Natural killer cell treated with Interleukin-12 subunit alpha and Interleukin-12 subunit beta and Interleukin-15 and Interleukin-18, amount 100 ng/mL, for 72 hours (primary cell): ENCODE results near the gene ZC3H15. TPM values are rescaled to one million over a fixed set of nuclear protein-coding genes. Genes with fewer than 3 reads are reported as not detected.
"Not testable (repeated sequence)": the region's sequence is repeated elsewhere in the genome, so short reads cannot be mapped to it uniquely, and the experiment has no call there.

ENCODE experiments used
- ATAC-seq, 2 donors: fragments of 150-1000 bp; cut with Tn5 transposase in 1 of 2; sonication (Bioruptor Pico), chemical (Tn5 transposase) in 1 of 2; 2 replicates each; pipeline ENCODE4 v1.10.0; 2021
- DNase-seq: peaks from one replicate; pipeline ENCODE4 v3.0.0; 2022; ENCODE audit warnings: low spot score
- H3K27ac Mint-ChIP-seq, 2 donors: 1 replicate in 1 of 2; 2 replicates in 1 of 2; pipeline ENCODE4 v1.8.0; 2022; ENCODE audit warnings: mixed read lengths in 2 of 2, mild to moderate bottlenecking in 1 of 2, moderate library complexity in 1 of 2
- H3K27me3 Mint-ChIP-seq, 2 donors: 1 replicate in 1 of 2; 2 replicates in 1 of 2; pipeline ENCODE4 v1.8.0; 2022; ENCODE audit warnings: mixed read lengths in 2 of 2
- H3K36me3 Mint-ChIP-seq: one replicate; pipeline ENCODE4 v1.8.0; 2022; ENCODE audit warnings: mixed read lengths
- H3K4me1 Mint-ChIP-seq, 2 donors: 1 replicate in 1 of 2; 2 replicates in 1 of 2; pipeline ENCODE4 v1.8.0; 2022; ENCODE audit warnings: low read depth in 2 of 2, mixed read lengths in 2 of 2, mild to moderate bottlenecking in 1 of 2
- H3K4me3 Mint-ChIP-seq: one replicate; pipeline ENCODE4 v1.8.0; 2022; ENCODE audit warnings: mixed read lengths
- H3K9me3 Mint-ChIP-seq: 2 replicates; pipeline ENCODE4 v1.8.0; 2022; ENCODE audit warnings: mixed read lengths
- total RNA-seq, 2 donors: library from RNA; stranded (reverse); gene quantifications; one replicate each; pipeline ENCODE4 v1.2.3, GENCODE V29; 2022

Gene ZC3H15
- total RNA-seq, 2 donors from 2014 or later = 79.4 to 83.0 TPM

DNA sequence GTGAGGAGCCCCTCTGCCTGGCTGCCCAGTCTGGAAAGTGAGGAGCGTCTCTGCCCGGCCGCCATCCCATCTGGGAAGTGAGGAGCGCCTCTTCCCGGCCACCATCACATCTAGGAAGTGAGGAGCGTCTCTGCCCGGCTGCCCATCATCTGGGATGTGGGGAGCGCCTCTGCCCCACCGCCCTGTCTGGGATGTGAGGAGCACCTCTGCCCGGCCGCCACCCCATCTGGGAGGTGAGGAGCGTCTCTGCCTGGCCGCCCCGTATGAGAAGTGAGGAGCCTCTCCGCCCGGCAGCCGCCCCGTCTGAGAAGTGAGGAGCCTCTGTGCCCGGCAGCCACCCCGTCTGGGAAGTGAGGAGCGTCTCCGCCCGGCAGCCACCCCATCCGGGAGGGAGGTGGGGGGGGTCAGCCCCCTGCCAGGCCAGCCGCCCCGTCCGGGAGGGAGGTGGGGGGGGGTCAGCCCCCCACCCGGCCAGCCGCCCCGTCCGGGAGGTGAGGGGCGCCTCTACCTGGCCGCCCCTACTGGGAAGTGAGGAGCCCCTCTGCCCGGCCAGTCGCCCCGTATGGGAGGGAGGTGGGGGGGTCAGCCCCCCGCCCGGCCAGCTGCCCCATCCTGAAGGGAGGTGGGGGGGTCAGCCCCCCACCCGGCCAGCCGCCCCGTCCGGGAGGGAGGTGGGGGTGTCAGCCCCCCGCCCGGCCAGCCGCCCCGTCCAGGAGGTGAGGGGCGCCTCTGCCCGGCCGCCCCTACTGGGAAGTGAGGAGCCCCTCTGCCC lies 13.2 kb upstream of the ZC3H15 start:
- not testable (repeated sequence) for H3K36me3 Mint-ChIP-seq, H3K9me3 Mint-ChIP-seq, H3K4me1 Mint-ChIP-seq, H3K27me3 Mint-ChIP-seq, ATAC-seq, H3K4me3 Mint-ChIP-seq, DNase-seq, H3K27ac Mint-ChIP-seq

DNA sequence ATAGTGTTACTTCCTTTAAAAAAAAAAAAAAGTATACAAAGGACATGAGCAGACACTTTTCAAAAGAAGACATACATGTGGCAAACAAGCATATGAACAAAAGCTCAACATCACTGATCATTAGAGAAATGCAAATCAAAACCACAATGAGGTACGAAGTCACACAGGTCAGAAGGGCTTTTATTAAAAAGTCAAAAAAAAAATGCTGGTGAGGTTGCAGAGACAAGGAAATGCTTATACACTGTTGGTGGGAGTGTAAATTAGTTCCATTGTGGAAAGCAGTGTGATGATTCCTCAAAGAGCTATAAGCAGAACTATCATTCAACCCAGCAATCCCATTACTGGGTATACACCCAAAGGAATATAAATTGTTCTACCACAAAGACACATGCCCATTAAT lies 11.8 kb upstream of the ZC3H15 start:
- H3K4me3 Mint-ChIP-seq, ATAC-seq, H3K4me1 Mint-ChIP-seq, H3K27ac Mint-ChIP-seq, H3K36me3 Mint-ChIP-seq, H3K9me3 Mint-ChIP-seq, DNase-seq, H3K27me3 Mint-ChIP-seq: not testable (repeated sequence)

DNA sequence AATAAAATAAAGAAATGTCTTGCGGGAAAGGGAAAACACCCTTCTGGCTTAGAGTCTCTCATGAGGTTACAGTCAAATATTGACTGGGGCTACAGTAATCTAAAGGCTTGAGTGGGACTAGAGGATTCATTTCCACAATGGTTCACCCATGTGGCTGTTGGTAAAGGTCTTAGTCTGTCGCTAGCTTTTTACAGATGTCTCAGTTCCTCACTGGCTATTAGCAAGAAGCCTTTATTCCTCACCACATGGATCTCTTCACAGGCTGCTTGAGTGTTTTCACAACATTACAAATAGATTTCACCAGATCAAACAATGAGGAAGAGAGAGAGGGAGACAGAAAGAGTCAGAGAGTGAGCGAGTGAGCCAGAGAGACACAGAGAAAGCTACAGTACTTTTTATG lies 8.3 kb upstream of the ZC3H15 start:
- Mint-ChIP-seq H3K9me3 (no peaks in the 10 kb centered on the region), H3K36me3 (no peaks in the 10 kb centered on the region), H3K4me3 (no peak overlapping the region), H3K4me1 (no peaks in the 10 kb centered on the region), H3K27me3 (no peaks in the 10 kb centered on the region), H3K27ac (no peak overlapping the region)
- DNase-seq = no peak
- no peak for ATAC-seq

DNA sequence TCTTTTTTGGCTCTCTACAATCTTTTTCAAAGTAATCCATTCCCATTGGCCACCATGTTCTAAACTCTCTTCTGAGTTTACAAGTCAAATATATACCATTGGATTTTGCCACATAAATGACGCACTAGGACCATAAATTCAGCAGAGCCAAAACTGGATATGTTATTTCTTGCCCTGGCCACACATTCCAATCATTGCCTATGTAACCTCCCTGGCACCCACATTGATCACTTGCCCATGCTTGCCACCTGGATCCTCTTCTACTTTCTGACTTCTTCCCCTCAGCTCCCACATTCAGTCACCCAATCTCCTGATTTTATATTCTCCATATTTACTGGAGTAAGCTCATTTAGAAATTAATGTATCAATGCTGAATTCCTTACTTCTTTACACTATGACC lies 5.1 kb upstream of the ZC3H15 start:
- DNase-seq = no peak
- H3K27me3 Mint-ChIP-seq = no peaks in the 10 kb centered on the region
- no peaks in the 10 kb centered on the region for H3K9me3 Mint-ChIP-seq
- no peak for ATAC-seq
- no peaks in the 10 kb centered on the region for H3K36me3 Mint-ChIP-seq
- H3K27ac Mint-ChIP-seq = no peak overlapping the region
- H3K4me3 Mint-ChIP-seq = no peak overlapping the region
- peaks cover 8 to 16% of the 10 kb centered on the region in 2 donors for H3K4me1 Mint-ChIP-seq

DNA sequence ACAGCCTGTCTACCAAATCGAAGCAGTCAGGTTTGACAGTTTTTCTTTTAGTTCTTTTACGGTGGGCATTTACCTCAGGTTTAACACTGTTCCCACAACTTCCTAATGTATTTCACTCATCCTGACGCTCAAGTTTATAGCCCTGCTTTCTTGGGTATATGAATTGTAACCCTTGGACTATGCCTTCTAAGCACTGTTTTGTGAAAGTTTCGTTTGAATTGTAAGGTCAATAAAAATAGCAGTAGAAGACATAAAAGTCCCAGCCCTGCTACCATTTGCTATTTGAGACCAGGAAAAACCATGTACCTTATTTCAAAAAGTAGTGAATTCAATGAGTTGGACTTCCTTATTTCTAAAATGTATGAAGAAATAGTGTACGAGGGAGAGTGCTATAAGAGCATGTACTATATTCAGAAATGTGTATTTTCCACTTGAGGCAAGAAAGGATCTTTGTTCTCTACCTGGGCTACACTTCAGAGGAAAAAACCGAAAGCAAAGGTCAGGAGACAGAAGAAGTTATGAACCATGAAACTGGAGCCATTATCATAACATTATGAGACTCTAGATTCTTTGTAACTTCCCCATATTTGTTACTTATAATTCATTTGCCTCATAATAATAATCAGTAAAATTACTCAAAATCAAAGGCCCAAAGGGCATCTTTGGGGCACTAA lies 1.9 kb upstream of the ZC3H15 start:
- H3K9me3 Mint-ChIP-seq = no peaks in the 10 kb centered on the region
- peak overlapping the region; percentile 97 to 99 for H3K27ac Mint-ChIP-seq

DNA sequence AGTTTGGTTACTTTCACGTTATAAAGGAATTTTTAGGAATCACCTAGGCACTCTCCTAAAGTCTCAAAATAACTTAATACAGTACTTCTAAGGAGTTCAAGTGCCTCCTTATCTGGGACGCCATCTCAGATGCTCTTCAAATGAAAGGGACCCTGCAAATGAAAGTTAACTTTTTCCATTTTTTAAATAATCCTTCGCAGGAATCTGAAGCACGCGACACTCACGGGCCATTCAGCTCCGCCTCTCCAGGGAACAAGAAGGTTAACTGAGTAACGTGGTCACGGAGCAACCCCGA lies 537 bp upstream of the ZC3H15 start:
- ATAC-seq (no peak), DNase-seq (no peak)
- peaks cover 32 to 47% of the 10 kb centered on the region in 2 donors for H3K4me1 Mint-ChIP-seq
- H3K27me3 Mint-ChIP-seq = no peaks in the 10 kb centered on the region
- H3K27ac Mint-ChIP-seq = peak overlapping the region; percentile 97 to 99
- peak overlapping the region; percentile 98 for H3K4me3 Mint-ChIP-seq
- peaks cover 5% of the 10 kb centered on the region for H3K36me3 Mint-ChIP-seq
- H3K9me3 Mint-ChIP-seq = no peaks in the 10 kb centered on the region

More for the DNA sequence above, 1.9 kb upstream of the ZC3H15 start:
- Mint-ChIP-seq H3K36me3 (peaks cover 5% of the 10 kb centered on the region), H3K4me3 (peak overlapping the region; percentile 98), H3K4me1 (peaks cover 27 to 38% of the 10 kb centered on the region in 2 donors), H3K27me3 (no peaks in the 10 kb centered on the region)
- no peak for ATAC-seq
- no peak for DNase-seq

DNA sequence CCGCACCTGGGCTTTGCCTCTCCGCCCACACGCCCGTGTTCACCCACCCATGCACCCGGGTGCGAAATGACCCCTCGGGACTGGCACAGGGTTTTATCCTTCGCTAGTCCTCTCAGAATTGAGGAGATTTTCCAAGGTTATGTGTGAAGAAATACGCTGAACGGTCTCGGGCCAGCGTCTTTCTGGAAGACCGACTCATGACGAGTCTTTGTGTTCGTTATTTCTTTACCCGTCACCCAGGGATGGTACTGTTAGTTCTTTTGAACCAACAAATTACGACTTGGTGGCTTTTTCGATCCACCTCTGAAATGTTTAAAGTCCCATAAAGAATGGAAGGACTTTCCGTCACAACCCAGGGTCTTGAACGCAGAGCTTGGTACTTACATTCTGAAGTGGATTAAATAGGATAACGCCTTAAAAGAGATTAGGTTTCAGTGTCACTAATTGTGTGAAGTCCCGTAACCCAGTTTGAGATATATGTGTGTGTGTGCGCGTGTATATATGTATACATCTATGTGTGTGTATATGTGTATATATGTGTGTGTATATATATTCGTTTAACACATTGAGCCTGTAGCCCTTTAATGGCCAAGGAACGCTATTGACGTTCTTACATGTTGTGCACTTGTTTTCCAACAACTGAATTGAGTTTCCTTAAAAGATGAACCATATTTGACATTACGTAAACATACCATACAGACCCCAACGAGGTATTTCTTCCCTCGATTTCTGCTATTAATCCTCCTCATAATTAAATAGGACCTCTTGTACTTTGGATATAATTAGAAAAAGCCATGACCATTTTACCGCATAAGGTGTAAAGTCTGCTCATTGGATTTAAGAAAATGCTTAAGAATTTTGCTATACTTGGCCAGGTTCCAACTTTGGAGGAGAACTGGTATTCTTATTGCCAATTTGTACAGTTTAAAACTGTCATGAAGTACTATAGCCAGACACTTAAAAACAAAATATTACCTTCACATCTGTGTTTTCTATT lies 889 bp downstream of the ZC3H15 start:
- Mint-ChIP-seq H3K4me1 (peaks cover 46 to 62% of the 10 kb centered on the region in 2 donors), H3K27me3 (no peaks in the 10 kb centered on the region), H3K9me3 (no peaks in the 10 kb centered on the region), H3K36me3 (peaks cover 5% of the 10 kb centered on the region), H3K4me3 (peak overlapping the region; percentile 98), H3K27ac (peak overlapping the region; percentile 97 to 99)
- ATAC-seq = no peak
- no peak for DNase-seq

DNA sequence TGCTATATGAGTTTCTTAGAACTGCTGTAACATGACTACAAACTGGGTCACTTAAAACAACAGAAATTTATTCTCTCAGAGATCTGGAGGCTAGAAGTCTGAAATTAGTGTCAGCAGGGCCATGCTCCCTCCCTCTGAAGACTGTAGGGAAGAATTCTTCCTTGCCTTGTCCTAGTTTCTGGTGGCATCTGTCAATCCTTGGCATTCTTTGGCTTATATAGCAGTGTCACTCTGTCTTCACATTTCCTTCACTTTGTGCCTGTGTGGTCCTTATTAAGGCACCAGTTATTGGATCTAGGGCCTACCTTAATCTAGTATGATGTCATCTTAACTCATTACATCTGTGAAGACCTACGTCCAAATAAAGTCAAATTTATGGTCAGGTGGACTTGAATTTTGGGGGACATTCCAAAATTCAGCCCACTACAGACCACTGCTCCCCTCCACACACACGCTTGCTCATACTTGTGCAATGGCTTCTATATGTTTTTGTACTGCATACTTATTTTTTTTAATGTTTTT lies 7.6 kb downstream of the ZC3H15 start:
- ATAC-seq (no peak), DNase-seq (no peak)
- peaks cover 44 to 57% of the 10 kb centered on the region in 2 donors for H3K4me1 Mint-ChIP-seq
- no peaks in the 10 kb centered on the region for H3K27me3 Mint-ChIP-seq
- H3K4me3 Mint-ChIP-seq = no peak overlapping the region
- peak overlapping the region in 1 of 2 donors; percentile 42 for H3K27ac Mint-ChIP-seq
- peaks cover under 1% of the 10 kb centered on the region for H3K36me3 Mint-ChIP-seq
- H3K9me3 Mint-ChIP-seq = no peaks in the 10 kb centered on the region

DNA sequence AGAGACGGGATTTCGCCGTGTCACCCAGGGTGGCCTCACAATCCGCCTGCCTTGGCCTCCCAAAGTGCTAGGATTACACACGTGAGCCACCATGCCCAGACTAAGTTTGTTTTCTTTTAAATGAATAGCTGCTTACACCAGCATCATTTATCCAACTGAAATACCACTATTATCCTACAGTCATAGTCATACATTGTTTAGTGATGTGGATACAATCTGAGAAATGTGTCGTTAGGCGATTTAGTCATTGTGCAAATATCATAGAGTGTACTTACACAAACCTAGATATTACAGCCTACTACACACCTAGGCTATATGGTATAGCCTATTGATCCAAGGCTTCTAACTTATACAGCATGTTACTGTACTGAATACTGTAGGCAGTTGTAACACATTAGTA lies 10.3 kb downstream of the ZC3H15 start:
- Mint-ChIP-seq H3K4me1 (peaks cover 38 to 40% of the 10 kb centered on the region in 2 donors), H3K27ac (no peak overlapping the region), H3K27me3 (no peaks in the 10 kb centered on the region), H3K4me3 (no peak overlapping the region), H3K36me3 (peaks cover 9% of the 10 kb centered on the region), H3K9me3 (no peaks in the 10 kb centered on the region)
- ATAC-seq = no peak
- no peak for DNase-seq

DNA sequence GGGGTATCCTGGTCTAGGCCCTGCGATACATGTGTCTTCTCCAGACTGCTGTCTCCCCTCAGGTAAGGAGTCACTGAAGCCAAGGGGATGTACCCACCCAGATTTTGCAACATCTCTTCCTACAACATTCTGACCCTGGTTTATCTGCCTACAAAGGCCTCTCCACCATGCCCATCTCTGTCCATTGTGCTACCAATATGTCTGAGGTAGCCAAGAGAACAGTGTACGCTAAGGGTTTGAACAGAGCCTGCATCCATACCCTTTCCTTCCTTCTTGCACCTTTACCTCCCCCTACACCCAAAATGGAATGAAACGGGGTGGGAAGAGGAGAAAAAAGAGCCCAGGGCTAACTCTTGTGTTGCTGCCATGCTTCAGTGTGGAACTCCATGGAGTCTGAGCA lies 11.9 kb downstream of the ZC3H15 start:
- H3K9me3 Mint-ChIP-seq = no peaks in the 10 kb centered on the region
- H3K27me3 Mint-ChIP-seq = no peaks in the 10 kb centered on the region
- no peak for ATAC-seq
- no peak overlapping the region for H3K27ac Mint-ChIP-seq
- H3K36me3 Mint-ChIP-seq = peaks cover 14% of the 10 kb centered on the region
- H3K4me3 Mint-ChIP-seq = no peak overlapping the region
- peaks cover 26 to 28% of the 10 kb centered on the region in 2 donors for H3K4me1 Mint-ChIP-seq
- no peak for DNase-seq

DNA sequence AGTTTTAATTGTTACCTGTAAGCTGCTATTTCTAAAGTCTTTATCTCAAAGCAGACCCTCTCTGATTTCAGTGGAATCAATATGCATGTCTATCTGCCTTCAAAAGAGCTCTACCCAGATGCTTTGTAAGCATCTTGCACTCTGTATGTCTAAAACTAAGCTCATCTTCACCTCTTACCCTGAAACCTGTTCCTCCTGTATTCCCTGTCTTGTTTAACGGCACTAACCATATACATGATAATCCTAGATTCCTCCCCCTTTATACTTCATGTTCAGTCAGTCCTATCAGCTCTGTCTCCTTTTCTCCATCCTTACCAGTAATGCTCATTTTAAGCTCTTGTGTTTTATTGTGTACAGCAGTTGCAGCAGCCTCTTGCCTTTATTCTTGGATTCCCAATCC lies 12.8 kb downstream of the ZC3H15 start:
- Mint-ChIP-seq H3K4me1 (peaks cover 17 to 25% of the 10 kb centered on the region in 2 donors), H3K27ac (peak overlapping the region in 1 of 2 donors; percentile 5), H3K9me3 (no peaks in the 10 kb centered on the region), H3K36me3 (peaks cover 14% of the 10 kb centered on the region), H3K4me3 (no peak overlapping the region), H3K27me3 (no peaks in the 10 kb centered on the region)
- no peak for DNase-seq
- no peak for ATAC-seq

DNA sequence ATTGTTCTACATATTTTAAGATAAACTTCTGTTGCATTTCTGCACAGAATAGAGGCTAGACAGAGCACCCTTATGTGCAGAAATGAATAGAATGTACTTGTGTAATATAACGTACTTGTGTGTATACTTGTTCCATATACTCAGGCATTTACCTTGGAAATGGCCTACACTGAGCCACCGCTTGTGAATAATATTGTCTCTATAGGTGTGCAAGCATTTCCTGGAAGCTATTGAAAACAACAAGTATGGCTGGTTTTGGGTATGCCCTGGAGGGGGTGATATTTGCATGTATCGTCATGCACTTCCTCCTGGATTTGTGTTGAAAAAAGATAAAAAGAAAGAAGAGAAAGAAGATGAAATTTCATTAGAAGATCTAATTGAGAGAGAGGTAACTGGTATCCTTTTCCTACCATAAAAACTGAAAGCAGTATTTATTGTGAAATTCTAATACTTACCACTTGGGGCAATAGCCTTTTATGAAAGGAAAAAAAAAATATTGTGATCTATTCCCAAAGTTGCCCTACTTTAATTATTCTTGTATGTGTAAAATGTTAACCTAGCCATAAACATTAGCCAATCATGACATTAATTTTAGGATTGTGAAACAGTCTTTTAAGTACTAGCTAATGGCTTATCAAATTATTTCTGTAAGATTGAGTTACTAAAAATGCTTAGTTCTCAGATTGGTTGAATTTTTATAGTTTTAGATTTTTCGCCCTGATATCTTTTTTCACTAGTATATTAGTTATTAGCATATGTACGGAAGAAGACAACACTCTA lies 18.0 kb downstream of the ZC3H15 start:
- no peak for DNase-seq
- Mint-ChIP-seq H3K9me3 (no peaks in the 10 kb centered on the region), H3K27me3 (no peaks in the 10 kb centered on the region), H3K36me3 (peaks cover 44% of the 10 kb centered on the region), H3K27ac (no peak overlapping the region), H3K4me1 (peaks cover 8 to 12% of the 10 kb centered on the region in 2 donors), H3K4me3 (no peak overlapping the region)
- ATAC-seq = no peak

DNA sequence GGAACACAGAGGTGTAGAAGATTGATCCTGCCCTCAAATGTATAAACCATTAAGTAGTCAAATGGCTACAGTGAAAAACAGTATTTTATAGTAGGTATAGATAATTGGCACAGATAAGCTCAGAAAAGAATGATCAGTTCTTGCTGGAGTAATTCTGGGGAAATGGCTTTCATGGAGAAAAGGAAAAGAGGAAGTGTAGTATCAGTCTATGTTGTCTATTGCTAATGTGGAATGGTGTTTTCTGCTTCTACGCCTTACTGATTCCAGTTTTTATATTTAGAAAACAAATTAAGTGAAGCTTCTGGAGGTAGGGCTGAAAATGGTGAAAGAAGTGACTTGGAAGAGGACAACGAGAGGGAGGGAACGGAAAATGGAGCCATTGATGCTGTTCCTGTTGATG lies 22.2 kb downstream of the ZC3H15 start:
- H3K27me3 Mint-ChIP-seq = no peaks in the 10 kb centered on the region
- no peaks in the 10 kb centered on the region for H3K9me3 Mint-ChIP-seq
- no peak for DNase-seq
- ATAC-seq = no peak
- H3K4me3 Mint-ChIP-seq = no peak overlapping the region
- H3K36me3 Mint-ChIP-seq = peaks cover 36% of the 10 kb centered on the region
- no peak overlapping the region for H3K27ac Mint-ChIP-seq
- H3K4me1 Mint-ChIP-seq = peaks cover 3 to 6% of the 10 kb centered on the region in 2 donors
